CD4-positive, alpha-beta T cell treated with Interleukin-17A for 4 hours (primary cell): ENCODE data around the gene CALHM2.
"Not testable (repeated sequence)": the region's sequence is repeated elsewhere in the genome, so short reads cannot be mapped to it uniquely, and the experiment has no call there.

Experiments used
- DNase-seq: peaks from one replicate; pipeline ENCODE4 v3.0.0-alpha.2; 2020; ENCODE audit warnings: mixed read lengths

The CALHM2 gene

GRCh38 chr10:103449208-103450144 lies 2.7 kb downstream of the CALHM2 start:
- DNase-seq, result no peak

- DNase-seq, result no peak
Observed at GRCh38 chr10:103448746-103449145, 3.4 kb downstream of the CALHM2 start.

GRCh38 chr10:103447187-103447586 lies 5.0 kb downstream of the CALHM2 start:
- DNase-seq, result no peak

GRCh38 chr10:103445767-103446567 lies 6.2 kb downstream of the CALHM2 start:
- DNase-seq, result no peak

GRCh38 chr10:103445366-103445765 lies 6.8 kb downstream of the CALHM2 start:
- no peak for DNase-seq

GRCh38 chr10:103444478-103444877 lies 7.7 kb downstream of the CALHM2 start:
- DNase-seq, result no peak

- no peak for DNase-seq
Observed at GRCh38 chr10:103443475-103444185, 8.5 kb downstream of the CALHM2 start.

GRCh38 chr10:103442031-103442461 lies 10.1 kb downstream of the CALHM2 start:
- DNase-seq, result no peak

- no peak for DNase-seq
Observed at GRCh38 chr10:103441611-103442010, 10.6 kb downstream of the CALHM2 start.

GRCh38 chr10:103441206-103441605 lies 11.0 kb downstream of the CALHM2 start:
- no peak for DNase-seq

- DNase-seq, result no peak
Observed at GRCh38 chr10:103440416-103440815, 11.8 kb downstream of the CALHM2 start.

GRCh38 chr10:103439776-103440175 lies 12.4 kb downstream of the CALHM2 start:
- DNase-seq, result no peak

GRCh38 chr10:103433858-103434257 lies 18.3 kb downstream of the CALHM2 start:
- no peak for DNase-seq

- no peak for DNase-seq
Observed at GRCh38 chr10:103431902-103432301, 20.3 kb downstream of the CALHM2 start.

- DNase-seq, result peak; percentile 46
Observed at GRCh38 chr10:103429647-103430046, 22.5 kb downstream of the CALHM2 start.

- no peak for DNase-seq
Observed at GRCh38 chr10:103428989-103429643, 23.1 kb downstream of the CALHM2 start.

GRCh38 chr10:103427866-103428265 lies 24.3 kb downstream of the CALHM2 start:
- DNase-seq, result no peak

GRCh38 chr10:103423748-103424147 lies 28.4 kb downstream of the CALHM2 start:
- DNase-seq, result no peak

GRCh38 chr10:103419101-103419500 lies 33.1 kb downstream of the CALHM2 start:
- no peak for DNase-seq

GRCh38 chr10:103417601-103418000 lies 34.6 kb downstream of the CALHM2 start:
- DNase-seq, result no peak

GRCh38 chr10:103417148-103417469 lies 35.1 kb downstream of the CALHM2 start:
- DNase-seq, result not testable (repeated sequence)

- peak; percentile 77 for DNase-seq
Observed at GRCh38 chr10:103416436-103417147, 35.6 kb downstream of the CALHM2 start.
